M059J (cell line): ENCODE data around the gene UNC5C. TPM values are rescaled to one million over a fixed set of nuclear protein-coding genes. Genes with fewer than 3 reads are reported as not detected.

Experiments
- DNase-seq: peaks from one replicate; pipeline ENCODE4 v3.0.0-alpha.2; 2012; ENCODE audit warnings: low read depth
- total RNA-seq: library from RNA; depleted of rRNA; stranded (reverse); fragments of >200 nt; shearing (Covaris generic); gene quantifications from 2 replicates; pipeline ENCODE4 v1.2.3, GENCODE V29; 2014

UNC5C gene
- total RNA-seq, 1 experiment from 2014 or later, result 2.1 TPM

- no peak for DNase-seq
Measured at GRCh38 chr4:95220205-95221175, 328.3 kb downstream of the UNC5C start.

DNA sequence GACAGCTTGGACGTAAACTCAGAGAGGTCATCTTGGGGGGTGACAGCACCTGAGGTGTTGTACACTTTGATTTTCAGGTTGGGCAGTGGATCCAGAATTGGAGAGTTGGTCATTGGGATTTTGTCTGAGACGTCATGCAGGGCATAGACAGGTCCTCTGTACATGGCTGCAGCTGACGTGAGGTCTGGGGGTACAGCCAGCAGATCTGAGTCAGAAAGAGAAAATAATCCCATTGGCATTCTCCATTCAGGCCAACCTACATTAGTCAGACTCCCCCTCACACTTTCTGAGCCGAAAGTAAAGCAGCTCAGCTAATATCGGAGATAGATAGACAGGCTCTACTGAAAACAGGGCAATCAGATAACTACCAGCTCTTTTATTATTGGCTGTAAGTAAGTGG is 329.7 kb downstream of the UNC5C start:
- peak; percentile 44 for DNase-seq

DNA sequence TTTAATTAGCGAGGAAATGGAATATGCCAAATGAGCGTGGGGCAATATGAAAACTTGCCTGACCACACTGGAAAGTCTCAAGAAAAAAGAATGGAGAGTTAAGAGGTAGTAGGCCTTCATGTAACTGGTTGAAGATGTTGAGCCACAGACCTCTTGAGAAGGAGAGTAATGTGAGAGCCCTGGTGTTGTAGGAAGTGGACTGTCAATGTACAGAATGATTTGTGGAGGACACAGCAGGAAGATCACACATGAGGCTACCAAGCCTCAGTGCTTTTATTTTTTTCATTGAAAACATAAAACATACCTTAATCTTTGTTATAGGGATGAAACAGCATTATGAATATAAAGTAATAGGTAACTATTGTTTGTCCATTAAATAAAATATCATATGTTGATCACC is 331.6 kb downstream of the UNC5C start:
- no peak for DNase-seq

DNA sequence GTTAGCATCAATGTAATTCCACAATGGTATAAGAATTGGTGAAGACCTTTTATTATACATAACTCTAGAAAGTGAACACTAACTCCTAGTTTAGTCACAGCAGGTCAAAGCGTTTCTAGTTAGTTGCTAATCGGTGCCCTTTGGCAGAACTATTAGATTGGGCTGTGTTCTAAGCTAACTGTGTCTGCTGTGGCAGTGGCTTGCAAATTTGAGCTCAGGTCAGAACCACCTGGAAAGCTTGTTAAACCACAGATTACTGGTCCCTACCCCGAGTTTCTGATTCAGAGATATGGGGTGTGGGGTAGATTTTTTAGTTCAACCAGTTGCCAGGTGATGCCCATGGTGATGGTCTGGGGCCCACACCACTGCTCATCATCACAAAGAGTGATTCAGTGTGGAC is 332.1 kb downstream of the UNC5C start:
- DNase-seq, result no peak

- DNase-seq, result no peak
Measured at GRCh38 chr4:95215991-95216605, 332.7 kb downstream of the UNC5C start.

GRCh38 chr4:95215043-95215442 is 333.7 kb downstream of the UNC5C start:
- DNase-seq, result no peak

GRCh38 chr4:95214408-95214807 is 334.4 kb downstream of the UNC5C start:
- DNase-seq, result no peak

- DNase-seq, result no peak
Measured at GRCh38 chr4:95213366-95213765, 335.4 kb downstream of the UNC5C start.

GRCh38 chr4:95212692-95213091 is 336.1 kb downstream of the UNC5C start:
- DNase-seq, result no peak

DNA sequence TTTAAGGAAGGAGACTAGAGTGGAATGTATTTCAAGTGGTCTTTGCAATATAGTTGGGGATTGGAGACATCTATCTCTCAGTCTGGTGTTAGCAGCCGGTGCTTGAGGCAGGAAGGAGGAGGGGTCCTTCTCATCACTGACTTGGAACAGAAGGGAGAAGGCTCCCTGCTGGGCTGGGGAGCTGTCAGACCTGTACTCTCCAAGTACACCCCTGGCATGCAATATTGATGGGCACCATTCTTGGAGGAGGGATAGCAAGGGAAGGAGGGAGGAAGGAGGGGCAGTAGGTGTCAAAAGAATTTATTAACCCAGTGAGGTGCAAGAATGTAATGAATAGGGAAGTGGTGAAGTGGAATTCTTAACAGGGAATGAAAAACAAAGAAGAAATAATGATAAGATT is 338.8 kb downstream of the UNC5C start:
- no peak for DNase-seq

DNA sequence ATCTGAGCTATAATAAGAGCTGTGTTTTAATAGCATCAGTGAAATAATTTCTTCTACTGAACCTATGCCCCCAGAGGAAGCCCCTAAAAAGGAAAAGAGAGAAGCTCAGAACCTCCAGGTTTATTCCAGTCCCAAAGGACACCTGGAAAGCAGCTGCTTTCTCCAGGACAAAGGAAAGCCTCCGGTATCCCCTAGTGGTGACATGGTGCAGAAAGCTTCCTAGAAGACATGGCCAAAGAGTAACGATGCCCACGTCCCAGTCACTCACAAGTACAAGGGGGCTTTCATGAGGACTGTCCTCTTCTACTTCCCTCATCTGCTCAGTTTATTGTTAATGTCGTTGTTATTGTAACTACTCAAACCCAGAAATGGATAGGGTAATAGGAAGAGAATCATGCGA is 343.9 kb downstream of the UNC5C start:
- peak; percentile 1 for DNase-seq

GRCh38 chr4:95204267-95204844 is 344.4 kb downstream of the UNC5C start:
- DNase-seq, result no peak

DNA sequence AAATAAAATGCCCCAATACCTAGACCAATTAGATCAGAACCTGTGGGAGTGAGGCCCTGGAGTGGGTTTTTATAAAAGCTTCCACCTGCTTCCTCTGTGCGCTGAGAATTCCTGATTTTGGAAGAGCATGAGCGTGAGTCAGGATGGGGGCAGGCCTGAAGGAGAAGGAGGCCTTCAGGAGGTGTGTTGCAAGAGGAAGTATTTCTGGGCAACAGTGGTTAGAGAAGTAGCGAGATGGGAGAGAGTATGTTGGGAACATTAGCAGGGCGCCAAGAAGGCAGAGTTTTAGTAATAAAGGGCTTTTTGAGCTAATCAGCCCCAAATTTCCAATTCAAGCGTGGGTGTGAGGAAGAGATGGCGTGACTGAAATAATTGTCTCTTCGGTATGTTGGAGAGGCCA is 349.8 kb downstream of the UNC5C start:
- DNase-seq, result no peak

GRCh38 chr4:95197353-95197752 is 351.4 kb downstream of the UNC5C start:
- no peak for DNase-seq

DNA sequence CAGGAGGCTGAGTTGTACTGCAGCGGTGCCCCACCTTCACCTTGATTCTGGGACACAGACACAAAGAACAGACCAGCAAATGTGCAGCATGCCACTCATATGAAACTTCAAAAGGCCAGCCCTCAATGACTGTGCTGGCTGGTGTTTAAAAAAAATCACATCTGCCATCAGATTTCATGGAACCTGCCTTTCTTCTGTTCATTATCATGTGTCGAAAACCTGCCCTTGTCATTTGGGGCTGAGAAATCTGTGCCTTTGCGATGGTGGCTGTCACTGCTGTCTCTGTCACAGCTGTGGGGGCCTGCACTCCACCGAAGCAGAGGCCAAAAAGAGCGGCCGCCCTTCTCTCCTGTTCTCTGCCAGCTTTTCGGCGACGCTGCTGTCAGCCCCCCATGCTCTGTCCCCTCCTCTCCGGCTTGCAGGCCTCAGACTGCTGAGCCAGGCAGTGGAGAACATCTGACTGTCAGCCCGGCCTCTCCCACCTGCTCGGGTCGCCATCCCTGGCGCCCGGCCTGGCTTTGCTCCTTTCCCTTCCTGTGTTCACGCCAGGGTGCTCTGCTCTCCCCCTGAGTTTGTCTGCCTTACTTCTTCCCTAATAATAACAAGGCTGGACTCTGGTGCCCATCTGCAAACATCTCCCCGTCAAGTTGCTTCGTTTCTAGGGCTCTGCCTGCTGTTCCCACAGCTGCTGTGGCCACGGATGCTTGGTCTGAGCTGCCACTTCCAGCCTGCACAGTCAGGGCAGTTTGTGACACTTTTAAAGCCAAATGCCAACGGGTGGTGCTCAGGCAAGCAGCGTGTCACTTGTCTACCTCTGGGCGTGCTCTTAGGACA is 355.2 kb downstream of the UNC5C start:
- DNase-seq, result no peak

- DNase-seq, result no peak
Measured at GRCh38 chr4:95191537-95191936, 357.2 kb downstream of the UNC5C start.

DNA sequence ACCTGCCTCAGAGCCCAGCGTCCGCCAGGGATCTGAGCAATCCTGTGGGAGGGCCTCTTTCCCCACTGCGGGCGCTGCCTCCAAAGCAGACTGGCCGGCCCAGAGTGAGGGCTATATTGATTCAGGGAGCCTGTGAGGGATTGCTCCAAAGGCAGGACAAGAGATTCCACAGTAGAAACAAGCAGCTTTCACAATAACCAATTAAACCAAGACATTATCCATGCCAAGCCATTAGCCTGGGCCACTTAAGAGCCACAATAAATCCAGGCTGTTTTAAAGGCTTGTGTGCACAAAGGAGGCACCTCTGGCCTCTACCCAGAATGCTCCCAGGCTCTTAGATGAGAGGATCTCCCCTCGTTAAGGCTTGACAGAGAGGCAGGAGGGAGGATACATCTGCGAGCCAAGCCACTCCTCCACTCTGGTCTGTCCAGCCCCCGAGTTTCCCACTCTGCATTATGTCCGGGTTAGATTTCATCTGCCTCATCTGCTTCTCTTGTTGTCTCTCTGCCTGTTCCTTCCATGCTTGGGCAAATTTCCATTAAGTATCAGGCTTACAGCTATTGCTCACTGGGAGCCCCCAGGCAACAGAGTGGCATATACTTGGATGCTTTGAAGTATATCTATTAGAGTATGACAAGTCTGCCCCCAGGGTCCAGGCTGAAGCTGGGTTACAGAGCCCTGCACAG is 357.9 kb downstream of the UNC5C start:
- peak; percentile 47 for DNase-seq

DNA sequence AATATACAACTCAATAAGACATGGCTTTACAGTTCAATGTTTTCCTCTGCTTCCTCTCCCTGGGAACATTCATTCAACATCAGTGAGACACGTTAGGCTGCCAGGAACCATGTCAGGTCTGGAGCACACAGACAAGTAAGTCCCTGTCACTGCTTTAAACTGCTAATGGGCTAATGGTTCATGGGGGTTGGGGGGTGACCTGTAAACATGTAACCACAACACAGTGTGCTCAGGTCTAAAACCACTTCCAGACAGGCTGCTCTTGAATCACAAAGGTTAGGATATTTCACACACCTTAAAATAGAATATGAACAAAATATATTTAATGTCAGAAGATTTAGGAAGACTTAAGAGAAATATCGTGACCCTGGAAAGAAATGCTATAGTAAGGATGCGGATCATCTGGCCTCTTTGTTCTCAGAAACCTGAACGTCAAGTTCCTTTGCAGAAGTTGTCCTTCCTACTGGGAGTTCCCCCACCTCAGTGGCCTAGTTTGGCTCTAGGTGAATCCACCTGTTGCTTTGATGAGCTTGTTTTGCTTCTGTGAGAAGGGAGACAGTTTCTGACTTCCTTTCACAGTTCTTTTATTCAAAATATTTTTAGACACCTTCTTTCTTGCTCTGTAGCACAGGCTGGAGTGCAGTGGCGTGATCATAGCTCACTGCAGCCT is 359.9 kb downstream of the UNC5C start:
- DNase-seq, result no peak

GRCh38 chr4:95186666-95187065 is 362.1 kb downstream of the UNC5C start:
- no peak for DNase-seq

DNA sequence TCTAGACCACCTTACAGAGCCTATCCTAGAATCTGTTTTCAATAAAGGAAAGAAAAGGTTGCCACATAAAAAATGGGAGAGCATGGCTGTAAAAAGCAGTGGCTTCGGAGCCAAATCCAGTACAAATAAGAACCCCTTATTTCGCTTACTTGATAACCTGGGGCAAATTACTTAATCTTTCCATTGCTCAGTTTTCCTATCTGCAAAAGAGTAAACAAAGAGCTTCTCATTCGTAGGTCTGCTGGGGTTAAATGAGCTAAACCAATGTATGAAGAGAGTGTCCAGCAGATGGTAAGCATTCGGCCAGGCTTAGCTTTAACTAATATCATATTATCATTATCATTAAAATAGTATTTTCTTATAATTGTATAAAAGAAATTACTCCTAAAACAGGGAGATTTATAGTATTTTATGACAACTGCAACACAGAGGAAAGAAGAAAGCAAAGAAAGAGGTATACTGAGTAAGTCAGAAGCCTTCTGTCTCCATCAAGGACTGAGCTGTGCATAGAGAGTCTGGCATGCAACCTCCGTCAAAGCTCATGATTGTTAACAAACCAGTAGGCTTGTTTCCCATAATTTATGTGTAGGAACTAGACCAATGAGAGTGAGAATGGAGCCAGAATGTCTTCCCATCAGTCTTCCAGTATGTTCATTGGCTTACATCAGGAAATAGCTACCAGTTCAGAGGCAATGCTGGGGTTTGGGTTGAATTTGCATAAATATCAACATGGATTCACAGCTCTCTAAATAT is 364.9 kb downstream of the UNC5C start:
- DNase-seq, result no peak
